Ishikawa (cell line): ENCODE results near the gene INCENP.

Experiments used
- CEBPB ChIP-seq: IDR thresholded peaks from 2 replicates; pipeline ENCODE4 v1.6.1; 2012
- CREB1 ChIP-seq: IDR thresholded peaks from 2 replicates; pipeline ENCODE4 v1.6.1; 2012; ENCODE audit warnings: low read depth
- EGR1 ChIP-seq: IDR thresholded peaks from 2 replicates; pipeline ENCODE4 v1.6.1; 2012
- EP300 ChIP-seq: IDR thresholded peaks from 2 replicates; pipeline ENCODE4 v1.6.1; 2012; ENCODE audit warnings: borderline replicate concordance
- FOXM1 ChIP-seq: IDR thresholded peaks from 2 replicates; pipeline ENCODE4 v1.6.1; 2012; ENCODE audit warnings: low read depth, borderline replicate concordance
- NFIC ChIP-seq: IDR thresholded peaks from 2 replicates; pipeline ENCODE4 v1.6.1; 2012
- RAD21 ChIP-seq: IDR thresholded peaks from 2 replicates; pipeline ENCODE4 v1.6.1; 2012; ENCODE audit warnings: low read depth
- TAF1 ChIP-seq: IDR thresholded peaks from 2 replicates; pipeline ENCODE4 v1.6.1; 2012; ENCODE audit warnings: low read depth, mild to moderate bottlenecking
- TCF12 ChIP-seq: IDR thresholded peaks from 2 replicates; pipeline ENCODE4 v1.6.1; 2012; ENCODE audit warnings: low read depth
- TEAD4 ChIP-seq: IDR thresholded peaks from 2 replicates; pipeline ENCODE4 v1.6.1; 2012
- YY1 ChIP-seq: IDR thresholded peaks from 2 replicates; pipeline ENCODE4 v1.6.1; 2012; ENCODE audit warnings: low read depth
- ZBTB7A ChIP-seq: IDR thresholded peaks from 2 replicates; pipeline ENCODE4 v1.6.1; 2012; ENCODE audit warnings: low read depth
- TF ChIP-seq, protein P1 (sequence below): IDR thresholded peaks from 2 replicates; pipeline ENCODE4 v1.6.1; 2012
- TF ChIP-seq, protein P2 (sequence below): IDR thresholded peaks from 2 replicates; pipeline ENCODE4 v1.6.1; 2012; ENCODE audit warnings: low read depth, mild to moderate bottlenecking
- TF ChIP-seq, protein P3 (sequence below): IDR thresholded peaks from 2 replicates; pipeline ENCODE4 v1.6.1; 2012

The INCENP gene

DNA sequence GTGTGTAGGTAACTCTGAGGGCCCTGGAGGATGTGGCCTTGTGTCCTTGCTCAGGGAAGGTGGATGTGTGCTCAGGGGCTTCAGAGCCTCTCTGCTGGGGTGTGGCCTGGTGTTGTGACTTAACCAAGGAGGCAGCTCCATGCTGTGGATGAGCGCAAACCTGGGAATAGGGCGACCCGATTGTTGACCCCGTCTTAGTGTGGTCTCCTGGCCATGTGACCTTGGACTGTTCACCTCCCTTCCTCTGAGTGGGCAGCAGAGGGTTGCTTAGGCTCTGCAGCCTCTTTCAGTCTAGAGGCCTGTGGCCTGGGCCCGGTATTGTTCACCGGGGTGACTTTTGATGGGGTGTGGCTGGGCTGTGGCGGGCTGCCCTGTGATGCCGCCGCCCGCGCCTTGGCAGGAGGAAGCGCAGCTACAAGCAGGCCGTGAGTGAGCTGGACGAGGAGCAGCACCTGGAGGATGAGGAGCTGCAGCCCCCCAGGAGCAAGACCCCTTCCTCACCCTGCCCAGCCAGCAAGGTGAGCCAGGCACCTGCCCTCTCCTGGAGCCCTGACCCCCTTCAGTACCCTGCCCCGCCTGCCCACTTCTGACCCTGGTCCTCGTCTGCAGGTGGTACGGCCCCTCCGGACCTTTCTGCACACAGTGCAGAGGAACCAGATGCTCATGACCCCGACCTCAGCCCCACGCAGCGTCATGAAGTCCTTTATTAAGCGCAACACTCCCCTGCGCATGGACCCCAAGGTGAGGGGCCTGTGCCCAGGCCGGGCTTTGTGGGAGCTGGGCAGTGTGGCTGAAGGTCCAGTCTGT is 16.7 kb downstream of the INCENP start:
- TF ChIP-seq, protein P1, sequence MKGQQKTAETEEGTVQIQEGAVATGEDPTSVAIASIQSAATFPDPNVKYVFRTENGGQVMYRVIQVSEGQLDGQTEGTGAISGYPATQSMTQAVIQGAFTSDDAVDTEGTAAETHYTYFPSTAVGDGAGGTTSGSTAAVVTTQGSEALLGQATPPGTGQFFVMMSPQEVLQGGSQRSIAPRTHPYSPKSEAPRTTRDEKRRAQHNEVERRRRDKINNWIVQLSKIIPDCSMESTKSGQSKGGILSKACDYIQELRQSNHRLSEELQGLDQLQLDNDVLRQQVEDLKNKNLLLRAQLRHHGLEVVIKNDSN = no peak
- no peak for TF ChIP-seq EGR1
- TF ChIP-seq, protein P2, sequence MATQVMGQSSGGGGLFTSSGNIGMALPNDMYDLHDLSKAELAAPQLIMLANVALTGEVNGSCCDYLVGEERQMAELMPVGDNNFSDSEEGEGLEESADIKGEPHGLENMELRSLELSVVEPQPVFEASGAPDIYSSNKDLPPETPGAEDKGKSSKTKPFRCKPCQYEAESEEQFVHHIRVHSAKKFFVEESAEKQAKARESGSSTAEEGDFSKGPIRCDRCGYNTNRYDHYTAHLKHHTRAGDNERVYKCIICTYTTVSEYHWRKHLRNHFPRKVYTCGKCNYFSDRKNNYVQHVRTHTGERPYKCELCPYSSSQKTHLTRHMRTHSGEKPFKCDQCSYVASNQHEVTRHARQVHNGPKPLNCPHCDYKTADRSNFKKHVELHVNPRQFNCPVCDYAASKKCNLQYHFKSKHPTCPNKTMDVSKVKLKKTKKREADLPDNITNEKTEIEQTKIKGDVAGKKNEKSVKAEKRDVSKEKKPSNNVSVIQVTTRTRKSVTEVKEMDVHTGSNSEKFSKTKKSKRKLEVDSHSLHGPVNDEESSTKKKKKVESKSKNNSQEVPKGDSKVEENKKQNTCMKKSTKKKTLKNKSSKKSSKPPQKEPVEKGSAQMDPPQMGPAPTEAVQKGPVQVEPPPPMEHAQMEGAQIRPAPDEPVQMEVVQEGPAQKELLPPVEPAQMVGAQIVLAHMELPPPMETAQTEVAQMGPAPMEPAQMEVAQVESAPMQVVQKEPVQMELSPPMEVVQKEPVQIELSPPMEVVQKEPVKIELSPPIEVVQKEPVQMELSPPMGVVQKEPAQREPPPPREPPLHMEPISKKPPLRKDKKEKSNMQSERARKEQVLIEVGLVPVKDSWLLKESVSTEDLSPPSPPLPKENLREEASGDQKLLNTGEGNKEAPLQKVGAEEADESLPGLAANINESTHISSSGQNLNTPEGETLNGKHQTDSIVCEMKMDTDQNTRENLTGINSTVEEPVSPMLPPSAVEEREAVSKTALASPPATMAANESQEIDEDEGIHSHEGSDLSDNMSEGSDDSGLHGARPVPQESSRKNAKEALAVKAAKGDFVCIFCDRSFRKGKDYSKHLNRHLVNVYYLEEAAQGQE = no peak
- TF ChIP-seq CEBPB = no peak
- no peak for TF ChIP-seq TCF12
- no peak for TF ChIP-seq ZBTB7A
- no peak for TF ChIP-seq YY1
- TF ChIP-seq, protein P3, sequence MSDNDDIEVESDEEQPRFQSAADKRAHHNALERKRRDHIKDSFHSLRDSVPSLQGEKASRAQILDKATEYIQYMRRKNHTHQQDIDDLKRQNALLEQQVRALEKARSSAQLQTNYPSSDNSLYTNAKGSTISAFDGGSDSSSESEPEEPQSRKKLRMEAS = no peak
- no peak for TF ChIP-seq TAF1
- no peak for TF ChIP-seq TEAD4

DNA sequence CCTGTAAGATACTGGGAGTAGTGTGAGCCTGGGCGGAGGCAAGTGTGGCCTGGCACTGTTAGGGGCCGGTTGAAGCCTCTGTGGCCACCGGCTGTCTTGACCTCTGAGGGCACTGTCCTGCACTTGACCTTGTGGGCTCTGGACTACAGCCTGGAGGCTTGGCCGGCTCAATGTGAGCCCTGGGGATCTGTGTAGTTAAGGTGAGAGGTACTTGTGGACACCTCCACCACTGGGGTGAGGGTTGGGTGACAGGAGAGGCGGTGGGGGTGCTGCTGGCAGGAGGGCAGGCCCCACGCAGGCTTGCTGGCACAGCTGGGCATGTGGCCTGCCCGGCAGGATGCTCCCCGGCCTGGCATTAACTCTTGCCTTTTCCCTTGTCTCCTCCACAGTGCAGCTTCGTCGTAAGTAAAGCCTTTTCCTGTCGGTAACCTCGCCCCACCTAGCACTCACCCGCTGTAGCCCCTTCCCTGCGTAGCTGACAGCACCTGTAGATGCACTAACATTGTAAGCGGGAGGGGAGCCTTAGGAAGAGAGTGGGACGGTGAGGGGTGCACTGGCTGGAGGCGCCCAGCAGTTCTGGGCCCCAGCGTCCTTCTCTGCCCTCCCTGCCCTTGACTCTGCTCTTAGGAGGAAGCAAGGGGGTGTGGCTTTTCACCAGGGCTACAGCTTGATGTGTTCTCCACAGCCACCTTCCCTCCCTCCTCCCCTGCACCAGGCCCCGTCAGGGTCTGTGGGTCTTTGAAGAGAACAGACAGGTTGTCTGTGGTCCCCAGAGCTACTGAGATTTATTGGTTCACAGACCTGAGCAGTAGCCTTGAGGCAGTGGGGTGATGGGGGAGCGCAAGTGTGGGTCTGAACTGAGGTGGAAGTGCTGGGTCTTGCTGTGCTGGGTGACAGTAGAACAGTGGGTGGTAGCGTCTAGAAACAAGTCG is 17.6 kb downstream of the INCENP start:
- TF ChIP-seq, protein P2 = no peak
- no peak for TF ChIP-seq RAD21
- no peak for TF ChIP-seq CEBPB
- TF ChIP-seq EP300 = no peak
- no peak for TF ChIP-seq TCF12
- TF ChIP-seq CREB1 = no peak
- TF ChIP-seq EGR1 = no peak
- TF ChIP-seq YY1 = no peak
- TF ChIP-seq NFIC = no peak
- TF ChIP-seq, protein P1 = no peak
- TF ChIP-seq TAF1 = no peak
- TF ChIP-seq FOXM1 = no peak
- TF ChIP-seq TEAD4 = no peak

DNA sequence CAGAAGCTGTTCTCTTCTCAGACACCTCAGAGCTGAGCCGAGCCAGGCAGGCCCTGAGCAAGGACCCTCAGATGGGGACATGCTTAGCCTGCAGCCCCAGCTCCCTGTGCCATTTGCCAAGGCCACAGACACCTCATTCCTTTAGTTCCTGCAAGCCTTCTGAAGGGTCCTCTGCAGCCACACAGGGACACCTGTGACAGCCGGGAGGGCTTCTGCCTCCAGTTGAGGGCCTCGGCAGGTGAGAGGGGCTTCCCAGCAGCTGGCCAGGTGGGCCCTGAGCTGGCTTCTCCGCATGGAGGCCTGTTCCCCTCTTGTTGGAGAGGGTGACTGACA is 18.2 kb downstream of the INCENP start:
- TF ChIP-seq YY1 (no peak), ZBTB7A (no peak), TCF12 (no peak), TEAD4 (no peak), TAF1 (no peak), RAD21 (no peak), NFIC (no peak), EP300 (no peak), CREB1 (no peak), EGR1 (no peak), FOXM1 (no peak)
- TF ChIP-seq, protein P2 = no peak
- TF ChIP-seq, protein P1 = no peak
- TF ChIP-seq, protein P3 = no peak
